ENCODE results near the gene SCN2A. TPM values are rescaled to one million over a fixed set of nuclear protein-coding genes. Genes with fewer than 3 reads are reported as not detected.

SCN2A gene
- total RNA-seq = 1.7 TPM

DNA sequence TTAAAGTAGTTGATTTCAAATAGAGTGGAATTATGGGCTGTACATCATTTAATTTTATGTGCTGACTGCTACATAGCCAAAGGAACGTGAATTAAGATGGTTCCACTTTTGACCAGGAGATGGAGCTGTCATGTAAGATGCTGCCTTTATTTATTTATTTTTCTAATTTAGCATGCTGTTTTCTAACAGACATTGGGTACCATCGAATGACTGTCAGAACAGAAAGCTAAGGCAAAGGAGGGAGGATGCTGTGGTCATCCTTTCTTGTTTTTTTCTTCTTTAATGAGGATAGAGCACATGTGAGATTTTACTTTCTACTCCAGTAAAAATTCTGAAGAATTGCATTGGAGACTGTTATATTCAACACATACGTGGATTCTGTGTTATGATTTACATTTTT is at the start of gene SCN2A:
Gene SCN2A, plus strand, starts transcription at position 185 of the 400 bp plus-strand sequence. CDS start 56,410 bp downstream, outside the sequence.
- DNase-seq (ENCODE audit: low spot score) = no peak

DNA sequence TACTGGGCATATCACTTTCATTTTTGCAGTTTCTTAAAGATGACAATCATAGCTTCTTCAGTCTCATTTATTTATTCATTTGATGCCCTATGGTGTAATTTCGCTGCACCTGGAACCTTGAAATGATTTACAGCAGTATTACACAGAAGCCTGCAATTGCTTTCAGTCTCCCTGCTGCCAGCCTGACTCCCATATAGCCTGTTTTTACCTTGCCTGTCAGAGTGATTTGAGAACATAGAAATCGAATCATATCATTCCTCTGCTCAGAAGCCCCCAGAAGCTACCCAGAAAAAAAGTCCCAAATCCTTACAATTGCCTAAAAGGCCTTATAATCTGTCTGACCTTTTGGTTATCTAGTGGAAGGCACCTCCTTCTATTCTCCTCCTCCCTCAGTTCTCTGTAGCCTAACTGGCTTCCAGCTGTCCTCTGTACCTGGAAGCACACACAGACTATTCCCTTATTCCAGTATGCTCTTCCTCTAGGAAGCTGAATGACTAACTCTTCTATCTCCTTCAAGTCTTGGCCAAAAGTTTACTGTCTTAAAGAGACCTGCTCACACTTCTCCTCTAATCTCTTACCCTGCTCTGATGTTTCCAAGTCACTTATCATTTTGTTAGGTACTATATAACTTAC is 48.0 kb upstream of the SCN2A start:
- no peak for DNase-seq (ENCODE audit: low spot score)

DNA sequence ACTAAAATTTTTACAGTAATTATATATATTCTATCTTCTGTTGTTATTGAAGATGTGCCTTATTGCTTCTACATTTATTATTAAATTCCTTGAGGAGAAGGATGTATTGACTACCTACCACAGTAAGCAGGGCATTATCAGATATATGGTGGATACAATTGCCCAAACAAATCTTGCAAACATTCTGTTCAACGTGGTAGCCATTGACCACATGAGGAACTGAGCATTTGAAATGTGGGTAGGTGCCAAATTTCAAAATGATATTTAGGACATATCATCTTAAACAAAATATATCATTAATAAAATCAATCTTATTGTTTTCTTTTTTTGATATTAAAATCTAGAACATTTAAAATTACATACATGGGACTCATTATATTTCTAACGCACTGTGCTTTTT is 46.5 kb upstream of the SCN2A start:
- no peak for DNase-seq (ENCODE audit: low spot score)

GRCh38 chr2:165193178-165193777 is 45.9 kb upstream of the SCN2A start:
- no peak for DNase-seq (ENCODE audit: low spot score)

DNA sequence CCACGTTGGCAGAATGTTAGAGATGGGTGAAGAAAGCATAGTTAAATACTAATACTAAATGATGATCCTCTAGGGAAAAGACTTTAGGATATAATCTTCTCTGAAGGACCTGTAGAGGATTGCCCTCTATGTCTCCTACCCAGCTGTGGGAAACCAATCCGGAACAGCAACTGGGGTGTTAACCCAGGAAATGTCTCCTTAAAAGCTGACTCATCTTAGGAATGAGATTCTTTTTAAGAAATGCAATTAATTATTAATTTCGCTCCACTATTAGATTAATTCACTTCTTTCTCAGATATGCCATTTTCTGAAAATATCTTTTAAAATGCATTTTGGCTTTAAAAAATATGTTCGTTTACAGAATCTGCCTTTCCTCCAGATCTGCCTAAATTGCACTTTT is 42.8 kb upstream of the SCN2A start:
- no peak for DNase-seq (ENCODE audit: low spot score)

GRCh38 chr2:165197346-165197745 is 41.9 kb upstream of the SCN2A start:
- DNase-seq (ENCODE audit: low spot score) = no peak

- DNase-seq (ENCODE audit: low spot score) = no peak
These were observed 41.0 kb upstream of the SCN2A start for GRCh38 chr2:165198181-165198580.

DNA sequence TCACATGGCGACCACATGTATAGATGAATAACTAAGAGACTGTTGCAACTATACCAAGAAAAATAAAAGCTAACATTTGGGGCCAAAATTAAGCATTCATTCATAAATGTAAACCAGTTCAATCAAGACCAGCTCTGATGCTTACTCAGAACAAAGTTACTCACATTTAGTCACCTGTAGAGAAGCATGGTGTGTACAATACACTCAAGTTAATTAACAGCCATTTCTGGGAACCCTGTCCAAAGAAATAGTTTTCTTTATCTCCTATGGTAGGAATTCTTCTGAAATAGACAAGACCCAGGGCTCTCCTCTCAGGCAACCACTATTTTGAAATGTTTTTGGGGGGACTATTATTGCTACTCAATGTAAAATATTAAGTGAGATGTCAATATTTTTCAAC is 37.0 kb upstream of the SCN2A start:
- DNase-seq (ENCODE audit: low spot score) = no peak

GRCh38 chr2:165203689-165204559 is 35.3 kb upstream of the SCN2A start, which contains the start of gene SCN3A:
SCN3A (minus strand) TSS chr2:165204050; CDS start chr2:165176394, 27,656 bp downstream.
- peak; percentile 23 for DNase-seq (ENCODE audit: low spot score)

- no peak for DNase-seq (ENCODE audit: low spot score)
These were observed 33.3 kb upstream of the SCN2A start for GRCh38 chr2:165205865-165206264.

DNA sequence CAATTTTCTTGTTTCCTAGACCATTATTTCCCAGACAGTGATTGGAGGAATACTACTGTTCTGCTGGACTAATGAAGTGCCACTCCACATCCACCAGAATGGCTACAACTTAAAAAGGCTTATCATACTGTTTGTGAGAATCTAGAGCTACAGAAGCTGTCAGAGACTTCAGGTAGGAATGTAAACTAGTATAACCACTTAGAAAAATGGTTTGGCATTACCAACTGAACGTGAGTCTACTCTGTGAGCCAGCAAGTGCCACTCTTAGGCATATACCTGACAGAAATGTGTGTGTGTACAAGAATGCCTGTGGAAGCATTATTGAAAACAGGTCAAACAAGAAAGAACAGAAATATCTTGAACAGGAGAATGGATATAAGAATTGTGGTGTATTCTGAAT is 31.1 kb upstream of the SCN2A start:
- no peak for DNase-seq (ENCODE audit: low spot score)

- DNase-seq (ENCODE audit: low spot score) = no peak
These were observed 25.1 kb upstream of the SCN2A start for GRCh38 chr2:165214093-165214492.

DNA sequence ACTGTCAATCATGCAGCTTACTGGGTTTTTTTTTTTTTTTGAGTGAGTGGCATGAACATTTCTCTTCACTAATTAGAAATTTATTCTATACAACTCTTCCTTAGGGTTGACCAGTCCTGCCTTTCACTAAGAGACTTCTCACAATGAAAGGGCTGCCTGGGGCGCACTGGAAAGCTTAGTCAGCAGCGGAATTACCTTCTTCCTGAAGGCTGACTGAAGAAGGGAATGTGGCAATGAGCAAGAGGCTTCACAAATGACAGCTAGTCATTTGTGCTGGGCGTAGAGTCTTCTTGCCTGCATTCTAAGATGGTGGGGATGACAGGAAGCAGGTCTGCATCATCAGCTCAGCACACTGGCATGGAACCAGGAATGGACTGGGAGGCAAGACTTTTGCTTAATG is 19.7 kb upstream of the SCN2A start:
- no peak for DNase-seq (ENCODE audit: low spot score)

DNA sequence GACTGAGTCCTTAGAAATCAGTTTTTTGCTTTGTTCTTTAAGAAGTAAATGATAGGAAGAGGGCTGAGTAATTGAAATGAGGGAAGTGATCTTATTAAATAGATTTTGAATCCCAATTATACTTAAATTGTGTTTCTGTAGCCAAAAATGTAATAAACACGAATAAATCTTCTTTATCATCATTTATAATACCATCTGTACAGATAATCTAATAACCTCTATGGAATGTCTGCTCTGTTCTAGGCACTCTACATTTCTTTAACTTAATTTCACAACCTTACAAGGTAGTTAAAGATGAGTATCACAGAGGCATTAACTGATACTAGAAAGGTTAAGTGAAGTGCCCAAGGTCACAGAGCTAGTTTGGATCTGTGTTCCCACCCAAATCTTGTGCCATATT is 14.3 kb upstream of the SCN2A start:
- no peak for DNase-seq (ENCODE audit: low spot score)

- no peak for DNase-seq (ENCODE audit: low spot score)
These were observed 11.6 kb upstream of the SCN2A start for GRCh38 chr2:165227571-165227970.

DNA sequence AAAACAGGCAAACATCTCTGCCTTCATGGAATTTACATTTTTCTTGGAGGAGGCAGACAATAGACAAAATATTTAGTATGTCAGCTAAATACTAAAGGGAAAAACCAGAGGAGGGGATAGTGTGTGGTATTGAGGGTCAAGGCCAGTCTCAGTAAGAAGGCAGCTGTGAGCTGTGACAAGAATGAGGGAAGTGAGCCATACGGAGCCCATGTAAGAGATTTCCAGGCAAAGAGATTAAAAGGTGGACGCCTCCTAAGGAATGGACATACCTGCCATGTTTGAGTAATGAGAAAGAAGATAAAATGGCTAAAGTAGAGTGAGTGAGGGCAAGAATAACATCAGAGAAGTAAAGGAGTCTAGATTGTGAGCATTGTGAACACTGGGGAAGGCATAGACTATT is 2.2 kb upstream of the SCN2A start:
- no peak for DNase-seq (ENCODE audit: low spot score)

- DNase-seq (ENCODE audit: low spot score) = no peak
These were observed 919 bp upstream of the SCN2A start for GRCh38 chr2:165238295-165238694.

DNA sequence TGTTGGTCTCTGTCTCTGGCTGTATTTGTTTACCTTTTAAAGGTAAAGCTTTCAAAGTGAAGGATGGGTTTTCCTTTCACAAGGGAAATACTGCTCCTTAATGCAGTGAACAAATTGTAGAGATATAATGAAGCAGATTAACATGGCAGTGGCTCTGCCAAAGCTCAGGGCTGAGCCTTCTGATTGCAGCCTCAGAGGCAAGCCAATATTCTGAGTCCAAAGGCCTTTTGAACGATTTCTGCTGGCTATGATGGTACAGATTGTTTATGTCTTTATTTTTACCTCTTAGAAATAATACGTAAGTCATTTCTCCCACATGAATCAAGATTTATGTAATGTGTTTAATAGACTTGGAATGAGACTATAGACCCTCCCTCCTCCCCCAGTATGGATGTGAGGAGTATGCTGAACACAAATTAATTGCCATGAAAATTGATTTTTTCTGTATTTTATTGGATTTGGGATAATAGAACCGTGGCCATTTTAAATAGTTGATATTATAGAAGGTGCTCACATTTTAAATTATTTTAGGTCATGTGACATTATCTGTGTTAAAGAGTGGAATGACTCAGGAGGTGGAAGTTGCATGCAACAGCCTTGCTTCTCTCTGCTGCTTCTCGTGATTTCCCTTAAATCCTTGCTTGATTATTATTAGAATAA is 772 bp downstream of the SCN2A start:
- no peak for DNase-seq (ENCODE audit: low spot score)

DNA sequence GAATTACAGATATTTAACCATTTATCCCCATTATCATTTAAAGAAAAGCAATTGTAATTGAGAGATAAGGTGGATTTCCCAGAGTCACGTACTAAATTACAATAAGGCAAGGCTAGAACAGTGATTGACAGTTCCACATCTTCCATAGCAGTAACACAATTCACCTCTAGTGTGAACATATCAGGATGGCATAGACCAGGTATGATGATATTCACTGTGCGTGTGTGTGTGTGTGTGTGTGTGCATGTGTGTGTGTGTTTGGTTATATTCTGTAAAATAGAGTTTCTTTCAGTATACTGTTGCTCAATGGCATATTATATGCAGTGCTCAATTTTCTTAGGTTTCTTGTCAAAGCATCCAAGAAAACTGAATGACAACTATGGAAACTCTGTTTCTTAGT is 1.7 kb downstream of the SCN2A start:
- DNase-seq (ENCODE audit: low spot score) = no peak

DNA sequence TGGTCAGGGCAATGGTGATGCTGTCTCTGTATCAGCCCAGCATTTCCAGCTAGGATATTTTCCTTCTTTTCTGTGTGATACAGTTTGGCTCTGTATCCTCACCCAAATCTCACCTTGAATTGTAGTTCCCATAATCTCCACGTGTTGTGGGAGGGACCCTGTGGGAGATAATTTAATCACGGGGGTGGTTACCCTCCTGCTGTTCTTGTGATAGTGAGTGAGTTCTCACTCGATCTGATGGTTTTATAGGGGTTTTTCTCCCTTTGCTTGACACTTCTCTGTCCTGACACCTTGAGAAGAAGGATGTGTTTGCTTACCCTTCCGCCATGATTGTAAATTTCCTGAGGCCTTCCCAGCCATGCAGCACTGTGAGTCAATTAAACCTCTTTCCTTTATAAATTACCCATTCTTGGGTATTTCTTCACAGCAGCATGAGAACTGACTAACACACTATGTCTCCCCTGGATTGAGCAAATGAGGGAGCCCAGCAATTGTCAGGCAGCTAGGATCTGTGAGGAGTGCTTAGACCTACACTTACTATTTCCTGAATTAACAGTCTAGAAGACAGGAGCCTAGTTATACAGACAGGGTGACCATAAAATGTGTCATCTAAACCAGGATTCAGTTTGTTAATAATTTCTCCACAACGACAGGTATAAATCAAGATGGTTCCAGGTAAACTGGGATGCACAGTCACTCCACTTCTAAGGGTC is 6.0 kb downstream of the SCN2A start:
- no peak for DNase-seq (ENCODE audit: low spot score)

GRCh38 chr2:165248238-165248637 is 9.0 kb downstream of the SCN2A start:
- DNase-seq (ENCODE audit: low spot score) = no peak

DNA sequence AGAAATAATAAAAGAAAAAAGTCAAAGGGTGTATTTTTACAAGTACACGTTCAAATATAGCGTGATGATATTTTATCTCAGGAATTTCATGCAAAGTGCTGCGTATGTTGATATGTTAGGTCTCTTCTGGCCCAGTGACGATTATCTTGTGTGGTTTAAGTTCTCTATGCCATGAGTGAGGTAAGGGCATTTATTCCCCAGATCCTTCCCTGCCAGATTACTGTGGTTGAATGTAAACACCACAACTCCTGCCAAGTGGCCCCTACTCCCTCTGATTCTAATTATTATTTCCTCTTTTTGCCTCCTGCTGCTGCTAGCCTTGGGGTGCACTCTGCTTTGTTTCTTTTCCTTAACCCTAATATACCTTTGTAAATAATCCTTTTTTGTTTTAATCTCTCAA is 12.2 kb downstream of the SCN2A start:
- DNase-seq (ENCODE audit: low spot score) = no peak

Measured in mucosa of gallbladder (tissue), 1 donor.